Anterior cingulate cortex (tissue), 58 donors: ENCODE measurements around the gene AMER2.
A peak's percentile ranks its signal among the peaks of the same experiment; 100 is the strongest.

Experiments used
- DNase-seq, 58 donors: peaks; one replicate each; lab custom pipeline; 2025; lab: John Stamatoyannopoulos, UW

AMER2 gene

GRCh38 chr13:25187596-25187995 is 15.5 kb upstream of the AMER2 start:
- DNase-seq = no peak

- no peak for DNase-seq
Observed at GRCh38 chr13:25186187-25186586, 14.1 kb upstream of the AMER2 start.

- DNase-seq = no peak
Observed at GRCh38 chr13:25181597-25181996, 9.5 kb upstream of the AMER2 start.

GRCh38 chr13:25180775-25181537 is 8.9 kb upstream of the AMER2 start:
- DNase-seq = peak in 1 of 58 donors; percentile 43

GRCh38 chr13:25179832-25180774 is 8.0 kb upstream of the AMER2 start:
- peak in 10 of 58 donors; percentile 11 to 49 (median 25) for DNase-seq

GRCh38 chr13:25179011-25179410 is 6.9 kb upstream of the AMER2 start:
- DNase-seq = no peak

GRCh38 chr13:25178070-25178469 is 6.0 kb upstream of the AMER2 start:
- DNase-seq = peak in 21 of 58 donors; percentile 16 to 81 (median 35)

GRCh38 chr13:25177636-25178035 is 5.5 kb upstream of the AMER2 start:
- DNase-seq = no peak

GRCh38 chr13:25177012-25177411 is 4.9 kb upstream of the AMER2 start:
- DNase-seq = peak in 46 of 58 donors; percentile 9 to 91 (median 57)

GRCh38 chr13:25175431-25175830 is 3.3 kb upstream of the AMER2 start:
- no peak for DNase-seq

- DNase-seq = no peak
Observed at GRCh38 chr13:25175026-25175425, 2.9 kb upstream of the AMER2 start.

- no peak for DNase-seq
Observed at GRCh38 chr13:25174304-25174703, 2.2 kb upstream of the AMER2 start.

- DNase-seq = peak in 10 of 58 donors; percentile 35 to 80 (median 62)
Observed at GRCh38 chr13:25172303-25172630, 179 bp upstream of the AMER2 start.

GRCh38 chr13:25171170-25171516 is 945 bp downstream of the AMER2 start:
- DNase-seq = peak in 11 of 58 donors; percentile 66 to 89 (median 78)

- peak in 47 of 58 donors; percentile 17 to 85 (median 67) for DNase-seq
Observed at GRCh38 chr13:25170554-25171111, 1.5 kb downstream of the AMER2 start.

GRCh38 chr13:25169951-25170553 is 2.0 kb downstream of the AMER2 start:
- peak in 12 of 58 donors; percentile 25 to 68 (median 50) for DNase-seq

- DNase-seq = peak in 6 of 58 donors; percentile 29 to 58 (median 38)
Observed at GRCh38 chr13:25169356-25169755, 2.7 kb downstream of the AMER2 start.

- no peak for DNase-seq
Observed at GRCh38 chr13:25168790-25169189, 3.3 kb downstream of the AMER2 start.

GRCh38 chr13:25167382-25168174 is 4.5 kb downstream of the AMER2 start:
- peak in 1 of 58 donors; percentile 42 for DNase-seq

GRCh38 chr13:25166306-25166705 is 5.8 kb downstream of the AMER2 start:
- DNase-seq = no peak
